Measurements from ENCODE around the gene A3GALT2.

The A3GALT2 gene

GRCh38 chr1:33347650-33347992 lies 26.7 kb upstream of the A3GALT2 start:
- Mint-ChIP-seq H3K27me3 (ENCODE audit: low read depth) (no peaks in the 10 kb centered on the region), H3K4me3 (peak overlapping the region; percentile 88 to 94 (median 94)), H3K36me3 (ENCODE audit: low read depth) (peaks cover 16% of the 10 kb centered on the region), H3K9me3 (no peaks in the 10 kb centered on the region), H3K27ac (peak overlapping the region; percentile 93 to 96 (median 94)), H3K4me1 (peaks cover 63% of the 10 kb centered on the region)
- no peak for TF ChIP-seq CTCF (IDR thresholded peaks at IDR 0.05; ENCODE audit: unreplicated experiment in 3 of 3)

- TF ChIP-seq CTCF (IDR thresholded peaks at IDR 0.05; ENCODE audit: unreplicated experiment in 3 of 3), result no peak
- Mint-ChIP-seq H3K27ac (peak overlapping the region; percentile 93 to 96 (median 94)), H3K36me3 (ENCODE audit: low read depth) (peaks cover 19% of the 10 kb centered on the region), H3K27me3 (ENCODE audit: low read depth) (no peaks in the 10 kb centered on the region), H3K9me3 (no peaks in the 10 kb centered on the region), H3K4me1 (peaks cover 65% of the 10 kb centered on the region), H3K4me3 (peak overlapping the region; percentile 88 to 94 (median 94))
These were observed 26.2 kb upstream of the A3GALT2 start for GRCh38 chr1:33346927-33347649.

DNA sequence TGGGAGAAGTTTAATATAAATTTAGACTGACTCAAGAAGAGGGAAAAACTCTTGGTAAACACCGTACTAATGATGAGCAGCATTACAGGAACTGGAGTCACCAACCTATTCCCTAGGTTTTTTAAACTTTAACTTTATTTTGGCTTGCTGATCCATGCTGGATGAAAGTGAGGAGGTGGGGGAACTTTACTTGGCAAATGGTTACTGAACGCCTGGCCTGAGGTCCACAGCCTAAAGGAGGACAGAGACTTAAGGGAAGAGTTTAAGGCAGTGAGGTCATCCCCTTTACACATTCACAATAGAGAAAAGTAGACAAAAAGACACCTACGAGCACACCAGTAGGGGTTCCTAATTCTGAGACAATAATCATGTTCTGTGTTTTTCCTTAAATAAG lies 25.6 kb upstream of the A3GALT2 start:
- H3K4me1 Mint-ChIP-seq, result peaks cover 68% of the 10 kb centered on the region
- peaks cover 19% of the 10 kb centered on the region for H3K36me3 Mint-ChIP-seq (ENCODE audit: low read depth)
- no peaks in the 10 kb centered on the region for H3K9me3 Mint-ChIP-seq
- TF ChIP-seq CTCF (IDR thresholded peaks at IDR 0.05; ENCODE audit: unreplicated experiment in 3 of 3), result no peak
- peak overlapping the region; percentile 93 to 96 (median 94) for H3K27ac Mint-ChIP-seq
- peak overlapping the region; percentile 88 to 94 (median 94) for H3K4me3 Mint-ChIP-seq
- H3K27me3 Mint-ChIP-seq (ENCODE audit: low read depth), result no peaks in the 10 kb centered on the region

GRCh38 chr1:33344896-33345560 lies 24.1 kb upstream of the A3GALT2 start:
- Mint-ChIP-seq H3K36me3 (ENCODE audit: low read depth) (peaks cover 28% of the 10 kb centered on the region), H3K27ac (peak overlapping the region; percentile 90 to 96 (median 93)), H3K4me3 (peak overlapping the region in 2 of 3 experiments; percentile 67 to 79), H3K9me3 (no peaks in the 10 kb centered on the region), H3K27me3 (ENCODE audit: low read depth) (no peaks in the 10 kb centered on the region), H3K4me1 (peaks cover 68% of the 10 kb centered on the region)
- no peak for TF ChIP-seq CTCF (IDR thresholded peaks at IDR 0.05; ENCODE audit: unreplicated experiment in 3 of 3)

DNA sequence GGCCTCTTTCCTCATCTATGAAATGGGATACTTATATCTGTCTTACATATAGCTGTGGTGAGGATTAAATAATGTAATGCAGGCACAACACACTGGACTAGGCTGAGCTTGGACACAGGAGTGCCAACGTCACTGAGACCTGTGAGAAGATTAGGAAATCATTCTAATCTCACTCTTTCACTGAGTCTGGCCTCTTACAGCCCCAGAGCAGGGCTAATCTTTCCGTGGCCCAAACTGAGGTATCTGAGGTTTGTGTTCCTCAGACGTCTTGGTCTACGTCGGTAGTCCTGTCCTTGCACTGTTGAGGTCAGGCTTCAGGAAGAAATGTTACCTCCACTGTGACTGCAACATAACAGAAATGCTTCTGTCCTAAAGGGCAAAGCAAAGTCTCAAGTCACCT lies 22.6 kb upstream of the A3GALT2 start:
- Mint-ChIP-seq H3K4me3 (peak overlapping the region in 2 of 3 experiments; percentile 33 to 51), H3K4me1 (peaks cover 83% of the 10 kb centered on the region), H3K36me3 (ENCODE audit: low read depth) (peaks cover 31% of the 10 kb centered on the region), H3K27ac (peak overlapping the region; percentile 54 to 94 (median 83)), H3K9me3 (no peaks in the 10 kb centered on the region), H3K27me3 (ENCODE audit: low read depth) (no peaks in the 10 kb centered on the region)
- TF ChIP-seq CTCF (IDR thresholded peaks at IDR 0.05; ENCODE audit: unreplicated experiment in 3 of 3), result no peak

Data from nephron (organoid).